GM12875 (cell line): ENCODE measurements around the gene ME2.
A peak's percentile ranks its signal among the peaks of the same experiment; 100 is the strongest.
"Not testable (repeated sequence)": the region's sequence is repeated elsewhere in the genome, so short reads cannot be mapped to it uniquely, and the experiment has no call there.

ENCODE experiments used
- H3K4me3 ChIP-seq: one replicate; pipeline ENCODE4 v1.5.1; 2011; ENCODE audit warnings: low read depth, low read length, control low read depth
- CTCF ChIP-seq: IDR thresholded peaks from 2 replicates; pipeline ENCODE4 v1.5.1; 2011; ENCODE audit warnings: low read depth, mild to moderate bottlenecking, control low read depth, inconsistent platforms, low read length, moderate library complexity, borderline replicate concordance; ENCODE audit not compliant: insufficient read depth

ME2 gene

GRCh38 chr18:50878345-50879301, at the start of gene ME2:
TSS of gene ME2 (plus strand) at chr18:50879118. CDS start at chr18:50895821, 16,703 bp downstream.
- TF ChIP-seq CTCF = no peak
- H3K4me3 ChIP-seq = peak within 1 kb of the TSS; percentile 95

GRCh38 chr18:50829644-50830043, 49.3 kb upstream of the ME2 start:
- TF ChIP-seq CTCF = no peak
- H3K4me3 ChIP-seq = no peak overlapping the region

GRCh38 chr18:50830544-50830943, 48.4 kb upstream of the ME2 start:
- TF ChIP-seq CTCF = no peak
- no peak overlapping the region for H3K4me3 ChIP-seq

- no peak overlapping the region for H3K4me3 ChIP-seq
- TF ChIP-seq CTCF = no peak
Measured at GRCh38 chr18:50832754-50833153, 46.2 kb upstream of the ME2 start.

GRCh38 chr18:50833496-50833895, 45.4 kb upstream of the ME2 start:
- H3K4me3 ChIP-seq = not testable (repeated sequence)

- H3K4me3 ChIP-seq = no peak overlapping the region
- TF ChIP-seq CTCF = no peak
Measured at GRCh38 chr18:50836521-50836957, 42.4 kb upstream of the ME2 start.

GRCh38 chr18:50839341-50839740, 39.6 kb upstream of the ME2 start:
- TF ChIP-seq CTCF = no peak
- H3K4me3 ChIP-seq = no peak overlapping the region
